ENCODE data around the gene ARSB.
A peak's percentile ranks its signal among the peaks of the same experiment; 100 is the strongest.

The ARSB gene

DNA sequence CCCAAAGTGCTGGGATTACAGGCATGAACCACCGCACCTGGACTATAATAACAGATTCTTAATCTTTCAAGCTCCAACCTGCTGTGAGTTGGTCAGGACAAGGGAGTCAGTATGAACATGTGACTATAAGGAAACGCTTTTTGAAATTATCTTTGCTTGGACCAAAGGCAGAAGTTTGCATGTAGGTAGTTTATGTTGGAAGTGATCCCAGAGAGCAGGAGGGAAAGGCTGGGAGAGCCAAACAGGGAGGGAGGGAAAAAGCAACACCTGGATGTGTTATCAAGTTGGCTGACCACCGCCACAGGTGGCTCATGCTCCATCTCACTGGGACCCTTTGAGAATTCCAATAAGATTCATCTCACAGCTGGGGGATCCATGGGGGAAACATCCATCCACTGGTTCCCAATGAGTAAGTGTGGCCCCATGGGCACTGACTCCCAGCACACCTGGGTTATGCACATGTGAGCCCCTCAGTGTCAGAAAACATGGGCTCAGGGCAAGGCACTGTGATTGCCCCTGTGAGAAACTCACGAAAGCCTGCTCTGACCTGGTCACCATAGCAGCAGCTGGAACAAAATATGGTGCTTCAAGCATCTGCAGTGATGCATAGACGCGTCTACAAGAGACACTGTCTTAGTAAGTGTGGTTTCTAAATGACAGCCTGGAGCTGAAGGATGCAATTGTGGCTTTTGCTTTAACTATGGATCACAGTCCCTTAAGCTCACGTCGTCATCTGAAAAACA lies 62.1 kb downstream of the ARSB start:
- peak; percentile 63 for DNase-seq (ENCODE audit: low spot score)
- in situ Hi-C loops (cut with MboI; ENCODE audit: low pct_unique_long_range_greater_than_20kb, low sequenced_read_pairs, unreplicated experiment) = no loop called here
- TF ChIP-seq, protein P1, sequence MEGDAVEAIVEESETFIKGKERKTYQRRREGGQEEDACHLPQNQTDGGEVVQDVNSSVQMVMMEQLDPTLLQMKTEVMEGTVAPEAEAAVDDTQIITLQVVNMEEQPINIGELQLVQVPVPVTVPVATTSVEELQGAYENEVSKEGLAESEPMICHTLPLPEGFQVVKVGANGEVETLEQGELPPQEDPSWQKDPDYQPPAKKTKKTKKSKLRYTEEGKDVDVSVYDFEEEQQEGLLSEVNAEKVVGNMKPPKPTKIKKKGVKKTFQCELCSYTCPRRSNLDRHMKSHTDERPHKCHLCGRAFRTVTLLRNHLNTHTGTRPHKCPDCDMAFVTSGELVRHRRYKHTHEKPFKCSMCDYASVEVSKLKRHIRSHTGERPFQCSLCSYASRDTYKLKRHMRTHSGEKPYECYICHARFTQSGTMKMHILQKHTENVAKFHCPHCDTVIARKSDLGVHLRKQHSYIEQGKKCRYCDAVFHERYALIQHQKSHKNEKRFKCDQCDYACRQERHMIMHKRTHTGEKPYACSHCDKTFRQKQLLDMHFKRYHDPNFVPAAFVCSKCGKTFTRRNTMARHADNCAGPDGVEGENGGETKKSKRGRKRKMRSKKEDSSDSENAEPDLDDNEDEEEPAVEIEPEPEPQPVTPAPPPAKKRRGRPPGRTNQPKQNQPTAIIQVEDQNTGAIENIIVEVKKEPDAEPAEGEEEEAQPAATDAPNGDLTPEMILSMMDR (IDR thresholded peaks at IDR 0.05; ENCODE audit: extremely low read depth, insufficient read depth, missing control alignments) = no peak

DNA sequence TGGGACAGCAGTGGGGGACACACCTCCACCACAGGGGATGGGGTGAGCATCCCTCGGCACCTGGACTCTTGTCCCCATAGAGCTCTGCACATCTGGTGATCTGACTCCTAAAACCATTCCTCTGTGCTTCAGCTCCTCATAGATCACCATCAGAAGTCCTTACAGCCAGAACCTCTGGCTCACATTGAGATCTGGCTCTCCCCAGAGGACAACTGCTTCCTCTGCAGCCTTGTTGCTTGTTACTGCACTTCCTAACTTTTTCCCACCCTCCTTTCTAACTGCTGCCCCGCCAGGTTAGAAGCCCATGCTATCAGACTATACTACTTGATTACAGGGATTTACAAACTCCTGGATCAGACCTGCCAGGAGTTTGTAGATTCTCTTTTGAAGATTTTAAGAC lies 64.5 kb downstream of the ARSB start:
- TF ChIP-seq, protein P1 (IDR thresholded peaks at IDR 0.05; ENCODE audit: extremely low read depth, insufficient read depth, missing control alignments) = peak; percentile 45
- no peak for DNase-seq (ENCODE audit: low spot score)
- in situ Hi-C loops (cut with MboI; ENCODE audit: low pct_unique_long_range_greater_than_20kb, low sequenced_read_pairs, unreplicated experiment) = no loop called here

DNA sequence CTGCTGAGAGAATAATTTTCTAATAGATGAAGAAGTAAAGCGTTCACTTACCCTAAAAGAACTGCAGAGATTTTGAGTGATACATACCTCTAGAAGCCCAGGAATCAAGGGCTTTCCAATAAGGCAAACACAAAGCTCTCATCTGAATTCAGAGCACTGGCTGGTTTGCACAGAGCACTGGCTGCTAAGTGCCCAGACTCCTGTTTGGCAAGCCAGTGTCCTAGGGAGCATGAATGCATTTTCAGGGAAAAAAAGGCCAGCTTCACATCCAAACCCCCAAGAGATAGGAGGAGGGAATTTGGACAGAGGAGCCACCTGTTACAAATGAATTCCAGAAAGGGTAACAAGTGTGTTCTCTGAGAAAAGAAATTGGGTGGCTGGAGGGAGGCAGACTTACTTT lies 65.3 kb downstream of the ARSB start:
- TF ChIP-seq, protein P1 (IDR thresholded peaks at IDR 0.05; ENCODE audit: extremely low read depth, insufficient read depth, missing control alignments) = no peak
- no peak for DNase-seq (ENCODE audit: low spot score)
- in situ Hi-C loops (cut with MboI; ENCODE audit: low pct_unique_long_range_greater_than_20kb, low sequenced_read_pairs, unreplicated experiment) = no loop called here

DNA sequence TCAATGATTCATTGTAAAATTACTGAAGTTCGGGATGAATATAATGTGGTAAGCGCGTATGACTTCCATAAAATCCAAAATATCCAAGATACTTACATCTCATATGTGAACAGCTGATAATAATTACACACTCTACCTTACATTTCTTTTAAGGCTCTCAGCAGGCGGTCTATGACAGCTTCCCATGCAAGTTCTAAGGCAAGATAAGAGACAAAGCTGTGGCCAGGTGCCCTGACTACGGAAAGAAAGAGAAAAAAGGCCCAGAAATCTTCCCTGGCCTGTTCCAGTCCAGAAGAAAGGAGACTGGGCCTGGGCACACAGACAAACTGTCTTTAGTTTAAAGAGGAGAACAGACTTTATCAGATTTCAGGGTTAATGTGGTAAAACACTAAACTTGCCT lies 69.1 kb downstream of the ARSB start:
- in situ Hi-C loops (cut with MboI; ENCODE audit: low pct_unique_long_range_greater_than_20kb, low sequenced_read_pairs, unreplicated experiment) = no loop called here
- TF ChIP-seq, protein P1 (IDR thresholded peaks at IDR 0.05; ENCODE audit: extremely low read depth, insufficient read depth, missing control alignments) = no peak
- no peak for DNase-seq (ENCODE audit: low spot score)

DNA sequence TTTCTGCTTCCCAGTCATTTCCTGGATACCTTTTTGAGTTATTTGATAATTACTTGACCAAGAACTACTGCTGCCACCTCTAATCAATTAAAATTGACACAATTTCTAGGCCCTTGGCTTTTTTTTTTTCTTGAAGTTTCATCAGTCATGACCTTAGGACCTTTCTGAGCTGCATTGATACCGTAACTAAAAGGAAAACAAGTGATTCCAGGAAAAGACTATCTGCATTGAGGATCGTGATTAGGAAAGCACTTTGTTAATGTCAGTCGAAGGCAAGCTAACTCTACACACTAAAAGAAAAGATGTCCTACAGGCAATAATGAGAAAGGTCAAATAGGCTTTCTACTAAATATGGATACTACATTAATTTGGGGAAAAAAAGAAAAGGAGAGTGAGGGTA lies 69.9 kb downstream of the ARSB start:
- no peak for DNase-seq (ENCODE audit: low spot score)
- in situ Hi-C loops (cut with MboI; ENCODE audit: low pct_unique_long_range_greater_than_20kb, low sequenced_read_pairs, unreplicated experiment) = no loop called here
- TF ChIP-seq, protein P1 (IDR thresholded peaks at IDR 0.05; ENCODE audit: extremely low read depth, insufficient read depth, missing control alignments) = no peak

DNA sequence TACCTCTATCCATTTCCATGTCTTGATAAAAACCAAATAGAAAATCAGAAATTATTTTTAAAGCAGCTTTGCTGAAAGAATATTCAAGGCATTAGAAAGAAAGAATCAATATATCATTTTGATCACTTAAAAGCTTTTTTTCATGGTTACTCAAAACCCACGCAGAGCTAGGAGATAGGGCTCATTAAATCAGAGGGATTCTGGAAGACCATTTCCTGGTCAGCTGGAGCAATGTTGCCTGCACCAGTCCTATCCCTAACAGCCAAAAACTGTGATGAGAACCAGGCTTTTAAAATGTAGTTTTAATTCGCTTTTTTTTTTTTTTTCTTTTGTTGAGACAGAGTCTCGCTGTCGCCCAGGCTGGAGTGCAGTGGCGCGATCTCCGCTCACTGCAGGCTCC lies 72.3 kb downstream of the ARSB start:
- DNase-seq (ENCODE audit: low spot score) = no peak
- in situ Hi-C loops (cut with MboI; ENCODE audit: low pct_unique_long_range_greater_than_20kb, low sequenced_read_pairs, unreplicated experiment) = no loop called here

More for the DNA sequence above, 72.3 kb downstream of the ARSB start:
- TF ChIP-seq, protein P1 (IDR thresholded peaks at IDR 0.05; ENCODE audit: extremely low read depth, insufficient read depth, missing control alignments) = no peak
